Occipital lobe (tissue), 2 donors: ENCODE results near the gene ZDHHC19. TPM values are rescaled to one million over a fixed set of nuclear protein-coding genes. Genes with fewer than 3 reads are reported as not detected.
A peak's percentile ranks its signal among the peaks of the same experiment; 100 is the strongest.
"Not testable (repeated sequence)": the region's sequence is repeated elsewhere in the genome, so short reads cannot be mapped to it uniquely, and the experiment has no call there.

Experiments
- DNase-seq: peaks from one replicate; lab custom pipeline; 2025; lab: John Stamatoyannopoulos, UW
- total RNA-seq: library from RNA; depleted of rRNA; stranded (reverse); fragments of >200 nt; gene quantifications from one replicate; pipeline ENCODE4 v1.2.3, GENCODE V29; 2014

ZDHHC19 gene
- total RNA-seq, 1 donor from 2014 or later = not detected

DNA sequence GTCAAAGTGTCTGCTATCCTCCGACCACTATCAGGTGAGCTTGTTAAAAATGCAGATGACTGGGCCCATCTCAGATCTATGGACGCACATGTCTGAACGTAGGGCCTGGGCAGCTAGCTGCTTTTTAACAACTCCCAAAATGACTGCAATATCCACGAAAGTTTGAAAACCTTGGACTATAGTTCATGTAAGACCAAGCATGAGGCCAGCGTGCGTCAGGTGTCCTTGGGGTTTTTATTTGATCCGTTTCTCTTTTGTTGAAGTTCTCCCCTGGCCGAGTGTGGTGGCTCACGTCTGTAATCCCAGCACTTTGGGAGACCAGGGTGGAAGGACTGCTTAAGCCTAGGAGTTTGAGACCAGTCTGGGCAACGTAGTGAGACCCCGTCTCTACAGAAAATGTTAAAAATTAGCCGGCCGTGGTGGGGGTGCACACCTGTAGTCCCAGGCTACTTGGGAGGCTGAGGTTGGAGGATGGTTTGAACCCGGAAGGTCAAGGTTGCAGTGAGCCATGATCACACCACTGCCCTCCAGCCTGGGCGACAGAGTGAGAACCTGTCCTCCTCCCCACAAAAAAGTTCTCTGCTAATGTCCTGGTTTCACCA lies 14.7 kb upstream of the ZDHHC19 start:
- no peak for DNase-seq

DNA sequence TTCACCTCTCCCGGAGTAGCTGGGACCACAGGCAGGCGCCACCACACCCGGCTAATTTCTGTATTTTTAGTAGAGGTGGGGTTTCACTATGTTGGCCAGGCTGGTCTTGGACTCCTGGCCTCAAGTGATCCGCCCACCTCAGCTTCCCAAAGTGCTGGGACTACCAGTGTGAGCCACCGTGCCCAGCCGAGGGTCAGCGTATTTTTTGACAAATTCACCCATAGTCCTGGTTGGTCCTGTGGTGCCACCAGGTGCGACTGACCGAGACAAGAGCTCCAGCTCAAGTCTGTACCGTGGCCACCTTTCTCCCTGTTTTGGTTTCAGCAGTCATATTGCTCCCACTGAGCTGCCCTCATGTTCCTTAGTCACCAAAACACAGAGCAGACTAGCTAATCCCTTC lies 13.9 kb upstream of the ZDHHC19 start:
- DNase-seq = no peak

DNA sequence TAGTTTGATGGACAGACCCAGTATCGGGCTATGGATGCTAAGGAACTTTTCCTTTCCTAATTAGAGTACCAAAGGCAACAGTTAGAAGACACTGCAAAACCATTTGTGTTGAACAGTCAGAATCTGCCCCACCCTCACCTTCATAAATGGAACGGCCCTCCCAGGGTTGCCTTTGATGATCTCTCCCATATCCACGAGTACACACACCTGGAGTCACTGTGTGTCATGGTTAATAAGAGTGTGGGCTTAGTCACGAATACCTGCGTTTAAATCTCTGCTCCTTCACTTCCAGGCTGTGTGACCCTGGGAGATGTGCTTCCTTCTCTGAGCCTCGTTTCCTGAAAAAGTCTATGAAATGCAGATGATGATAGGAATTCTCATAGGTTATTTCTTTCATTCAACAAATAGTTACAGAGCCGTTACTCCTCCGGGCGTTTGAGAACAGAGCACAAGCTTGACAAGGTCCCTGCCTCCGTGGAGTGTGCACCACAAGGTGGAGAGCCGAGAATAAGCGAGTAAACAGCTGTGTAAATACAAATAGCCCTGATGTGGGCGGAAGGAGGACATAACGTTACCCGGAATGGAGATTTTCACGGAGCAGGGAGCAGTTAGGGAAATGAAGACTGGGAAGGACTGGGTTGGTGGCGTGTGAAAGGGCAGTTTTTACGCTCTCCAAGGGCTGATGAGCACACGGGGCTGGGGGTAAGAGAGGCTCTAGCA lies 11.8 kb upstream of the ZDHHC19 start:
- no peak for DNase-seq

DNA sequence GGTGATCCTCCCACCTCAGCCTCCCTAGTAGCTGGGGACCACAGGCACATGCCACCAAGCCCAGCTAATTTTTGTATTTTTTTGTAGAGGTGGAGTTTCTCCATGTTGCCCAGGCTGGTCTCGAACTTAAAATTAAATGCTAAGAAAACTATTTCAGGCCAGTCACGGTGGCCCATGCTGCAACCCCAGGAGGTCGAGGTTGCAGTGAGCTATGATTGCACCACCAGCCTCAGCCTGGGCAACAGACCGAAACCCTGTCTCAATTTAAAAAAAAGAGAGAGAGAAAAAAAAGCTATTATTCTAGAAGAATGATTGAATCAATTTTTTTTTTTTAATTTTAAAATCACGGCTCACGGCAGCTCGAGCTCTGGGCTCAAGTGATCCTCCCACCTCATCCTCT lies 9.8 kb upstream of the ZDHHC19 start:
- DNase-seq = no peak

DNA sequence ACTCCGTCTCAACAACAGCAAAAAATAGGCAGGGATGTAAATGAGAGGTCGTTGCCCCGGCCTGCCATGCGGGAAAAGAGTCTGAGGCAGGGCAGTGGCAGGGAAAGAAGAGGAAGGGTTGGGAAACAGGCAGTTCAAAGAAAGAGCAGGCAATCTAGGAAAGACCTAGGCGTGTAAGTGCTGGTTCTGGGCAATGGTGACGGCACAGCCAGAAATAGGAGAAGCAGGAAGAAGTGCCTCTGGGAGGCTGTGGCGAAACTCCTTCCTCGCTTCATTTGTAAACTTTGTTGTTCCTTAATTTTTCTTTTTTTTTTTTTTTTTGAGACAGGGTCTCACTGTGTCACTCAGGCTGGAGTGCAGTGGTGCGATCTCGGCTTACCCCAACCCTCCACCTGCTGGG lies 9.4 kb upstream of the ZDHHC19 start:
- no peak for DNase-seq

DNA sequence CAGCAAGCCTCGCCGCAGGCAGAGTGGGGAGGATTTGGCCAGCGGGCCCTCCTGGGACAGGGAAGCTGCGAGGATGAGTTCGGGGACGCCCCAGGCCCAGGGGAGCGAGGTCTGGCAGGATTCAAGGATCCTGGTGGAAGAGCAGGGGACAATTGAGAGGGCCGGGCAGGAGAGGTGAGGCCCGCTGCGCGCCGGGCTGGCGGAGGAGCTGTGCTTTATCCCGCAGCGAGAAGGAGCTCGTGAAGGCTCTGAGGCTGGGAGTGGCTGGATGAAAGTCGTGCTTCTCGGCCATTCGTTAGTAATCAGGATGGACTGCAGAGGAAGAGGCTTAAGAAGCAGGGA lies 8.7 kb upstream of the ZDHHC19 start:
- no peak for DNase-seq

DNA sequence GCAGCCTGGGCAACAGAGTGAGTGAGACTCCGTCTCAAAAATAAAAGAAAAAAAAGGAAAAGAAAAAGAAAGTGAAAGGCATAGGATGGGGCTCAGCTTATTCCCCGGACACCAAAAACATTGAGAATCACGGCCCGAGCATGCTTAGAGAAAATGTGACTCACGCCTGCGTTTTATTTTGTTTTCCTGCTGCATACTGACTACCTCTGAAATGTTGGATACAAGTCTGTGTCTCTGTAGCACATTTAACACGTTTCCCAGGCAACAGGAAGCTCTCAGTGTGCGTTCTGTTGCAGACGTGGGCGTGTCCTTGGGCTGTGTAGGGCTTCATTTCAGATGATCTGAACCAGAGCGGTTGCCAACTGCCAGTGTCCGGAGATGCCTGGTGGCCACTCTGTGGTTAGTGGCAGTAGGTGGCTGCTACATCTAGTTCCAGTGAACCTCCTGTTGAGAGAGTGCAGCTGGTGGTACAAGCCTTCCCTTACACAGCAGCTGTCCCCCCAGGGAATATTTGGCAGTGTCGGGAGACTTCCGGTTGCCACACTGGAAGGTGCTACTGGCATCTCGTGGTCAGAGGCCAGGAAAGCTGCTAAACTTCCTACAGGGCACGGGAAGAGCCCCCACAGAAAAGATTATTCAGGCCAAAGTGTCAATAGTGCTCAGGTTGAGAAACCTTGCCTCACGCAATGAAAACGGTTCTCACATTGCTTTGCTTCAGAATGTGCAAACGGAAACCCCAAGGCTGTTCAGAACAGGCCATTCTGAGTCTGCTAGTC lies 8.2 kb upstream of the ZDHHC19 start:
- peak; percentile 61 for DNase-seq

DNA sequence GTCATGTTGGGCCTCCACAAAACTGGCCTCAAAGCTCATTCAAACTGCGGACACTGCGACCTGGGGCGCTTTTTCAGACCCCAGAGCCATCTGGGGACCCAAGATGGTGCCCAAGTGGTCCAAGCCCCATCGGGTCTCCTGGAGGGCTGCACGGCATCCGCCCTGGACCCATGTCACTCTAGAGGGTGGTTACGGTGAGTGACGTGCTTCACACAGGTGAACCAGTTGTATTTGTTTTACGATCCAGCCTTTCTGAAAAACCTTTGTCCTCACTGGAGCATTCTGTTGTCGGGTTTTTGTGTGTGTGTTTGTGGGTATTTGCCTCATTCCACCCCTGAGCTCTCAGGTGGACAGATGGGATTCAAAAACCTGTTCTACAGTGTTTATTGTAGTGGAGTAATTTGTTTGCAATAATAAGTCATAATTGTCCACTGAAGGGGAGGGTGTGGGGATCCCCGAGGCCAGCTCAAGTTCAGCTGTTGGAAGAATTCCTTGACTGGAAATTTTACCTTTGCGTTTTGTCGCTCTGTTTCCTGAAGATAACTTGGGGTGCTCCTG lies 7.0 kb upstream of the ZDHHC19 start:
- no peak for DNase-seq

DNA sequence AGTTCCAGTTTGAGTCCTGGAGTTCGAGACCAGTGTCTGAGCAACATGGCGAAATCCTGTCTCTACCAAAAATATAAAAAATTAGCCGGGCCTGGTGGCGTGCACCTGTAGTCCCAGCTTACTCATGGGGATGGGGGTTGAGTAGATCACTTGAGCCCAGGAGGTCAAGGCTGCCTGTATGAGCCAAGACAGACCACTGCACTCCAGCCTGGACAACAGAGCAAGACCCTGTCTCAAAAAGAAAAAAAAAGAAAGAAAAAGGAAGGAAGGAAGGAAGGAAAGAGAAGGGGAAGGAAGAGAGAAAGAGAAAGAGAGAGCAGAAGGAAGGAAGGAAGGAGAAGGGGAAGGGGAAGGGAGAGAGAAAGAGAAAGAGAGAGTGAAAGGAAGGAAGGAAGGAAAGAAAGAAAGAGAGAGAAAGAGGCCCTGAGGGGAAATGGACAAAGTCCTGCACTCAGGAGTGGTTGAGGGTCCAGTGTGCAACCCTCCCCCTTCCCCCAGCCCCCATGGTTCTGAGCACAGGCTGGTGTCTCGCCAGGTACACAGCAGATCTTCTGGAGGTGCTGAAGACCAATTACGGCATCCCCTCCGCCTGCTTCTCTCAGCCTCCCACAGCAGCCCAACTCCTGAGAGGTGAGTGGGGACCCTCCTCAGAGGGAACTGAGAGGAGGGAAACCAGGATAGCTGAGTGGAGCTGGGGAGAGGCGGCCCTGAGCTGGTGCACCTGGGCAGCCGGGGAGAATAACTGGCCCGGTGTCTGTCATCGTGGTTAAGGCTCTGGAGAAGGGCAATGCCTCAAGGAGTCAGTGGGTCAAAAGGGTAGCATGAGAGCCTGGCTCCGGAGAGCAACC lies 6.3 kb upstream of the ZDHHC19 start:
- DNase-seq = no peak

DNA sequence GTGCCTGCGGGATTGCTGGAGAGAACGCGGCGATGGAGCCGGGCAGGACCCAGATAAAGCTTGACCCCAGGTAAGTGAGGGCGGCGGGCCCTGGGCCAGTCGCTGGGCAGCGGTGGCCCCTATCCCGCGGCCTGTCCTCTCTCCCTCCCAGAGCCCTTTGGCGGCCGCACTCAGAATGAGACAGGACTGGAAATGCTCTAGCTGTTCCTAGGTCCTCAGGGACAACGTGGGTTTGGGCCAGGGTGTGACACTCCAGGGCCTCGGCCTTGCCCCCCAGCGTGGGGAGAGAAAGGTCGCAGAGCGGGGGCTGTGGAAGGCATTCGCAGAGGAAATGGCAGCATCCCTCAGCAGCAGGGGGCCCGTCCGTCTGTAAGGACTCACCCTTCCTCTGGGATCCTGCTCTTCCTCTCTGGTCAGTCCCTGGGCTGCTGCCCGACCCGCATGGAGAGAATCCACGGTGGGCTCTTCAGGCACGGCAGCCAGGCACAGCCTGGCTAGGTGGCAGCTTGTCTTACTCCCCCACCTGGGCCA lies 5.5 kb upstream of the ZDHHC19 start:
- no peak for DNase-seq

DNA sequence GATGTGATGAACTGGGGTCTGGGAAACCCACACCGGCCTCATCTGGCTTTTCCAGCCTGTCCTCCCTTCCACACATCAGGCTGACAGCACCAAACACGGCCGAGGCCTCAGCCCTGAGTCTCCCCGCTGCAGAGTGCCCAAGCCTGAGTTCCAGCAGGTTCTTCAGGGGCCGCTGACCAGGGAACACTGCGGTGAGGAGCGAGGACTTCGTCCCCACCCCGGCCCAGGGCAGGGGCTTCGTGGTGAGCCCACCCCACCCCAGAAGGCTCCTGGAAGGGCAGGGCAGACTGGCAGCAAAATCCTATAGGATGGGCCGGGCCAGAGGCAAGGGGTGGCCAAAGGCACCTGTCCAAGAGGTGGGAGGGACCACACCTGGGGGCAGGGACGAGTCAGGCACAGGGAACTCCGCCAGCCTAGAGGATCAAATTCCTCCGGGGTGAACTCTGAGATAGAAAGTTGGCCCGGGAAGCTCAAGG lies 4.9 kb upstream of the ZDHHC19 start, which contains the start of gene SLC51A:
Gene SLC51A, plus strand, starts transcription at position 446 of the 476 bp plus-strand sequence. CDS start 179 bp downstream, outside the sequence.
- DNase-seq = no peak

DNA sequence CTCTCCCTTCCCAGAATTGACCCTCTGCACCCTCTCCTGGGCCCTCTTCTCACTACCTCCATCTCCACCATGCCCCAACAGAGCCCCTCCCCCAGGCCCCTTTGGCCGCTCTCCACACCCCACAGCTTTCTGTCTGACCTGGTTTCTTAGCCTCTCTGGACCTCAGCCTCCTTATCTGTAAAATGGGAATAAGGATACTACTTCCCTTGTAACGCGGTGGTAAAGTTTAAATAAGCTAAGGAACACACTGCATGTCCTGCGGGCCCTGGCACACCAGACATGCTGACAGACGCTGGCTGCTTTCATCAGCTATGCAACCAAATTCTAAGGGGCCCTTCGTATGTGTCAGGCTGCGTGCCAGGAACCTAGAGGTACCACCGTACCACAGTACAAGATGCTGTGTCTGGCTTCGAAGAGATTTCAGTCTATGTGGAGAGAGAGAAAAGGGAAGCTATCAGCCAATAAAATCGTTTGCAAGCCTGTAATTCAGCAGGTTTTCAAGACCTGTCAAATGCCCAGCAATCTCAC lies 4.4 kb upstream of the ZDHHC19 start:
- DNase-seq = no peak

DNA sequence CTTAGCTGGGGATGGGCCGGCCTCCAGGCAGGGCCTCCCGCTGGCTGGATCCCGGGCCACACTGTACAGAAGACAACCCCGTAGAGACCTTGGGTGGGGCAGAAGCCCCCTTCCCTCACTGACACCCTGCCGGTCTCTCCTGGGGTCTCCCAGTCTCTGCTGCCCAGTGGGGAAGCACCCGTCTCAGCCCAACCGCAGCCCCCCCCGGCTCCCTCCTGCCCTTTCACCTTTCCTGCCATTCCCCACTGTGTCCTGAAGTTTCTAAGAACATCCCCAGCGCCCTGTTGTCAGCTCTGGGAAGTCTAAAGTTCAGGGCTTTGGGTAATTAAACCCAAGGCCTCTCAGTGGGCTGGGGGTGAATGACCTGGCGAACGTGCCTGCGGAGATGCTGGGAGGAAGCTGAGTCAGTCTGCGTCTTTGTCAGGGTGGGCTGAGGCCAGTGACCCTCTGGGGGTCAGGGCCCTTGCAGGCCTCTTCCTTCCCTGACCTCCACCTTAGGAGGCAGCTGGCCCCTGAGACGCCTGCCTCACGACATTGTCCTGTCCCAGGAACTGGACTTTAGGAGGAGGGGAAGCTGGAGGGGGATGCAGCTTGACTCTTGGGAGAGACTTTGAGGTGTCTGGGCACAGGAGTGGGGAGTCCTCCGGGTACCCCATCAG lies 3.7 kb upstream of the ZDHHC19 start:
- no peak for DNase-seq

DNA sequence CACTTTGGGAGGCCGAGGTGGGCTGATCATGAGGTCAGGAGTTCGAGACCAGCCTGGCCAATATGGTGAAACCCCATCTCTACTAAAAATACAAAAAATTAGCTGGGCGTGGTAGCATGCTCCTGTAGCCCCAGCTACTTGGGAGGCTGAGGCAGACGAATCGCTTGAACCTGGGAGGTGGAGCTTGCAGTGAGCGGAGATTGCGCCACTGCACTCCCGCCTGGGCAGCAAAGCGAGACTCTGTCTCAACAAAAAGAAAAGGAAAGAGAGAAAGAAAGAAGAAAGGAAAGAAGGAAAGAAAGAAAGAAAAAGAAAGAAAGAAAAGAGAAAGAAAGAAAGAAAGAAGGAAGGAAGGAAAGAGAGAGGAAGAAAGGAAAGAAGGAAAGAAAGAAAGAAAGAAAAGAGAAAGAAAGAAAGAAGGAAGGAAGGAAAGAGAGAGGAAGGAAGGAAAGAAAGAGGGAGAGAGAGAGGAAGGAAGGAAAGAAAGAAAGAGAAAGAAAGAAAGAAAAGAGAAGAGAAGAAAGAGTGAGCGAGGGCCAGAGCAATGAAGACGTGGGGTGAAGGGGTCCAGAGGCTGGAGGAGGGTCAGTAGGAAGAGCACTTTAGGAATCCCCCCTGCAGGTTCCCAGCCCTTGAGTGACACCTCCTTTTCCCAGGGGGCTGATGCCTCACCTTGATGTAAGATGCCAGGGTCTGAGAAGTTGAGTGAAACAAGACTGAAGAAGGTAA lies 1.1 kb downstream of the ZDHHC19 start:
- DNase-seq = not testable (repeated sequence)

DNA sequence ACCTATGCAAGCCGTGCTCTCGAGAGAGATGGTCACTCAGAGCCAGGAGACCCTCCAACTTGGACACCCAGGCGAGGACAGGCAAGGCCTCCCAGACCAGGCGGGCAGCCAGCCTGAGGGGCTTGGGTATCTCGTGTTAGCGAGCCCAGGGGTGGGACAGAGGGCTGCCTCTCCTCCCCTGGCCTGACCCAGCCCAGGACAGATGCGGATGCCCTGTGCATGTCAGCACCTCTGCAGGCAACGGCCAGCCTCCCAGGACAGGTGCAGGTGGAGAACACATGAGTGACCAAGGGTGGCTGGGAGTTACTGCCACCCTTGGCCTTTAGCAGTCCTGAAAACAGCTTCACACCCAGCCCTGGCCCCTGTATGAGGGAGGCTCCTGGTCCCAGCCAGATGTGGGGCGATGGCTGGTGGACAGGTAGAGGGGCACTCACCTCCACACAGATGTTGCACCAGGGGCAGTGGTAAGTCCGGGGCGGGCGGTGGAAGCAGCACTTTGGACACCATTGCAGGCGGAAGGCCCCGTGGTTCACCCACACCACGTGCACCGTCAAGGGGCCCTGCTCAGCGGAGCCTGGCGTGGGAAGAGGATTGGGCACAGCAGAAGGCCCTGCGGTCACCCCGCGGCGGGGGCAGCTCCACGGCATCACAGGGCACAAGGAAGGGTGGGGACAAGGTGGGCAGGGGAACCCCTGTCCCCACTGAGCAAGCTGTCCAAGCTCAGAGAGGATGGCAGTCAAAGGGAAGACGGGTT lies 2.1 kb downstream of the ZDHHC19 start:
- no peak for DNase-seq

DNA sequence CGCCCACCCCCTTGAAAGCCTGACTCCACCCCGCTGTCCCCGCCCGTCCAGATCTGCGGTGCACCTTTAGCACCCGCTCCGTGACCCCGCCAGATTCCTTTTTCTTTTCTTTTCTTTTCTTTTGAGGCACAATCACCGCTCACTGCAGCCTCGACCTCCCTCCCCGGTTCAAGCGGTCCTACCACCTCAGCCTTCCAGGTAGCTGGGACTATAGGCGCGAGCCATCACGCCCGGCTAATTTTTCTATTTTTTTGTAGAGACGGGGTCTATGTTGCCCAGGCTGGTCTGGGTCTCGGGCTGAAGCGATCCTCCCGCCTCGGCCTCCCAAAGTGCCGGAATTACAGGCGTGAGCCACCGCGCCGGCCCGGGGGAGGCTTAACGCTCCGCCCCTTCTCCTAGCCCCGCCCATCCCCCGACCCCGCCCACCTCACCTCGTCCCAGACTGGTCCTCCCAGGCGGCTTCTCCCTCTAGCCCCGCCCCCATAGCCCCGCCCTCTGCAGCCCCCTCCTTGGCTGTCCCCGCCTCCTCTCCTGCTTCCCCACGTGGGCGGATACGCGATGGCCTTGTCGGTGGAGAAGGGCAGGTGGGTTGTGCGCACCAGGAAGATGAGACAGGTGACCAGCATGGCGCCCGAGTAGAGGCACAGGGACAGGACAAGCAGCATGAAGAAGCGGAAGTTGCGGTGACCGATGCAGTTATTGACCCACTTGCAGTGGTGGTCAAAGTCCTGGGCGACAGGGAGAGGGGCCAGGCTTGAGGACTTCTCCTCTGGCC lies 3.2 kb downstream of the ZDHHC19 start:
- no peak for DNase-seq

DNA sequence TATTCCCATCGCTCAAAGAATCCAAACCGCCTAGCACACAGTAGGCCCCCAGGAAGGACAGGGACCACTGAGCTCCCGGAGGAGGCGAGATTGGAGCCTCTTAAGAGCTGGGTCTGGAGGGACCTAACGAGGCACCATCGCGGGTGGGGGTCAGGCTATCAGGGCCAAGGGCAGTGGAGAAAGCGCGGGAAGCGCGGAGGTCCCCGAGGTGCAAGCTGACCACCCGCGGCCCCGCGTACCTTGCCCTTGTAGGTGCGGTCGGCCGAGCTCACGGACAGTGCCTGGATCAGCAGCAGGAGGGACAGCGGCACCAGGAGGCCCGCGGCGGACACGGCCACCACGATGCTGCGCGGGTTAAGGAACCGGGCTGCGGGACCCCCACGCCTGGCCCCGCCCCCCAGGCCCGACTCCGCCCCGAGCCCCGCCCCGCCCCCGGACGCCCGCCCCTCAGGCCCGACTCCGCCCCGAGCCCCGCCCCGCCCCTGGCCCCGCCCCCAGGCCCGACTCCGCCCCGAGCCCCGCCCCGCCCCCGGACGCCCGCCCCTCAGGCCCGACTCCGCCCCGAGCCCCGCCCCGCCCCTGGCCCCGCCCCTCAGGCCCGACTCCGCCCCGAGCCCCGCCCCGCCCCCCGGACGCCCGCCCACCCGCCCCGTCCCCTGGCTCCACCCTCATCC lies 3.9 kb downstream of the ZDHHC19 start:
- DNase-seq = no peak
